ENCODE measurements around the gene SMAP1.
"Not testable (repeated sequence)": the region's sequence is repeated elsewhere in the genome, so short reads cannot be mapped to it uniquely, and the experiment has no call there.

The SMAP1 gene

GRCh38 chr6:70742462-70742861 lies 74.8 kb downstream of the SMAP1 start:
- not testable (repeated sequence) for DNase-seq

- DNase-seq, result no peak
Measured at GRCh38 chr6:70753870-70754380, 86.2 kb downstream of the SMAP1 start.

GRCh38 chr6:70758883-70759282 lies 91.2 kb downstream of the SMAP1 start:
- DNase-seq, result no peak

GRCh38 chr6:70763754-70764510 lies 96.2 kb downstream of the SMAP1 start:
- no peak for DNase-seq

- DNase-seq, result no peak
Measured at GRCh38 chr6:70764706-70765105, 97.0 kb downstream of the SMAP1 start.

GRCh38 chr6:70771351-70771750 lies 103.7 kb downstream of the SMAP1 start:
- DNase-seq, result not testable (repeated sequence)

DNA sequence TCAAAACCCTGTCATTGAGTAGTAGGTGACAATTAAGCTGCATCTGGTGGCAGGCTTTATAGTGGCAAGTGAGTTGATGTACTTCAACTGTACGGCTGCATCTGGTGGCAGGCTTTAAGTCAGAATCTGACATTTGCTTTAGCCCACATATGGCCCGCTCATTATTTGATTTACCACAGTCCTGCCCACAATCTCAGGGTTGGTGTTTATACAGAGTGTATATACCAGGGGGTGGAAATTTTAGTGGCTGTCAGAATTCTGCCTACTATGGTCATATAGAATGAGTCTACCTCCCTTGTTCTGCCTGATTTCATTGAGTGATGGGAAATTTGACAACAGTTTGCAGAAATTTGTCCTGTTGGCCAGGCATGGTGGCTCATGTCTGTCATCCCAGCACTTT lies 112.3 kb downstream of the SMAP1 start:
- DNase-seq, result no peak

DNA sequence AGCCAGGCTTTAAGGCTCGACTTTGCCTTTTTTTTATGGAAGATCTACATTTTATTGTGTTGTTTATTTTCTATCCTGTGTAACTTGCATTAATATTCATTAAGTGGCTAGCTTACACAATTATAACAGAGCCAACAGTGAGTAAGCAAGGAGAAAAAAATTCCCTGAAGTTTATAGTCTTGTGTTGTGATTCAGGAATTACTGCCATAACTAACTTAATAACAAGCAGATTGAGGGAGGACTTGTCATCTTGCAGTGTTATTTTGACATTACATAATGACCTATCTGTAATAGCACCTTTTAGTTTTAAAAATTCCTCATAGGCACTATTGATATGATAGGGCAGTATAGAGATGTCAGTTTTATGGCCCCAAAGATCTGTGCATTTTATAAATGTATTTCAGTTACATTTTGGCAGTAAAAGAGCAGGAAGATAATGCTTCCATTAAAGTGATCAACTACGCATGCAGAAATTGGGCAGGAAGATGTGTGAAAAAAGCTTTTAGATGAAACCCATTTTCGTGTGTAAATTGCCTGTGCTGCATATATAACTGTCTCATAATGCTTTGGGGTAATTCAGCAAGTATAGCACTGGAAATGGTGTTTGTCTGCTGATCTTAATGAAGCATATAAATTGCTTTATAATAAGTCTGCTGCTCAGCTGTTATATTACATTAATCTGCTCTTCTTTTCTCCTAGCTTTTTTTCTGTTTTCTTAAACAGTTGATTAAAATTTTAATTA lies 123.0 kb downstream of the SMAP1 start:
- no peak for DNase-seq

- DNase-seq, result no peak
Measured at GRCh38 chr6:70797625-70798024, 129.9 kb downstream of the SMAP1 start.

GRCh38 chr6:70806086-70806485 lies 138.4 kb downstream of the SMAP1 start:
- DNase-seq, result no peak

DNA sequence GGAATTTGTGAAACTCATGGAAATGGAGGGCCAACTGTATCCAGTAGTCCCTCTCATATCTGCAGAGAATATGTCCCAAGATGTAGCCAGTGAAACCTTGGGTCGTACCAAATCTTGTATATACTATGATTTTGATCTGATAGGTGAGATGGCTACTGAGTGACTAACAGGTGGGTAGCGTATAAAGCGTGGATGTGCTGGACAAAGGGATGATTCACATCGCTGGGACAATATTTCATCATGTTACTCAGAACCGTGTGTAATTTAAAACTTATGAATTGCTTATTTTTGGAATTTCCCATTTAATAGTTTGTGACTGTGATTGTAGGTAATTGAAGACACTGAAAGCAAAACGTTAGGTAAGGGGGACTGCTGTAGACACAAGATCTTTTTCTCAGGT lies 144.1 kb downstream of the SMAP1 start:
- no peak for DNase-seq

GRCh38 chr6:70813885-70814284 lies 146.2 kb downstream of the SMAP1 start:
- no peak for DNase-seq

DNA sequence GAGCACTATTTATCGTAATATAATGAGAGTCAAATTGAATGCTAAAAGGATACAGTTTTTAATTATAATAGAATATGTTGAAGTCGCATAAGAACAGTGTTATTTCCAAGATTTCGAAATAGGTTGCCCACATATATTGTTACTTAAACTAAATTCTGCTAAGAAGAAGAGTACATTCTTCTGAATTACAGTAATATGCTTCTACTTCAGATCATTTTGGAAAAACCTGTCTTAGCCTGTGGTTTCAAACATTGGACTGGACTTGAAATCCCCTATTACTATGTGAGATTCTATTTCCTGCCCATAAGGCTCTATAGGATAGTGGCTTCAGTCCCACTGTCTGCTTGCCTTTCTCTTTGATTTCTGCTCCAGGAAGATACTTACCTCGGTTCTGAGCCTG lies 152.0 kb downstream of the SMAP1 start:
- no peak for DNase-seq

DNA sequence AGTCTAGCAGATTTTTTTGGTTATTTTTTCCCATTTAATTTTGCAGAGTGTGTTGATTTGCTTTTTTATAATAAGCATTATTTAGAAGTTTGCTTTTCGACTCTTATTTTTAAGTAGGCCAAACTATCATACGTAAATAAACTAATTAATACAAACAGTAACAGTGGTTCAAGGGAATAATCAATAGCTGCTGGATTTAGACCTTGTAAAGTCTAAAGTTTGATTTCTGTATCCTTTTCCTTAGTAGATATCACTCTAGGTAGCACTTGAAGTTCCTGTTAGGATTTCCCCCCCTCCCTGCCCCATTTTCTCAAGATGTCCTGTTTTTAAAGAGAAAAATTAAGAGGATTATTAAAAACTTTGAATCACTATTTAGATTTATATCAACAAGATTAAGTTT lies 153.1 kb downstream of the SMAP1 start:
- no peak for DNase-seq

DNA sequence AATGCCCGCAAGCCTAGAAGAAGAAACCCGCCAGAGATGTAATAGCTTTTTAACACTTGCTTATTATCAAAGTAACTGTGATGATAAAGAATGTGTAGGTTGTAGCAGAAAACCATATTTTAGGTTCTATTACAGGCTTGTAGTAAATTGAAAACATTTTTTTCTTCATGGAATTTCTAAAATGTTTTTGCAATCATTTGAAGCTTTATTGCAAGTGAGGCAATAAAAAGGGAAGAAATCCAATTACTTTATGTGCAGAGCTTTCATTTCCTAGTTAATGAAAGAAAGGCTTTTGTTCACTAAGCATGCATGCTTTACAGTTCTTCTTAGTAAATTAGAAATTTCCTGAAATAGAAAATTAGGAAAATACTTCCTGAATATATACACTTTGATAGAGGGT lies 154.1 kb downstream of the SMAP1 start:
- no peak for DNase-seq

DNA sequence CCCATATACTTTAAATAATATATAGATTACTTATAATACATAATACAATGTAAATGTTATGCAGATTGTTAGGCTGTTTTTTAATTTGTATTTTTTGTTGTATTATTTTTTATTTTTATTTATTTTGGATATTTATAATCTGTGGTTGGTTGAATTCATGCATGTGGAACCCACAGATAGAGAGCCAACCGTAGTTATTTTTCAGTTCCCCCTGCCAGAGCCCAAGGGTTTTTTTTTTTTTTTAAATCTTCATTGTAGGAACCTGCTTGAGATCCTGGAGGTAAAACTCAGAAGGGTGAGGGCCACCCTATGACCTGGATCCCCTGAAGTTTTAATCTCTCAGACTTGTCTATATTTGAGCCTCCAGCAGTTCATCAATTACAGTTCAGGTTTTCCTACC lies 156.0 kb downstream of the SMAP1 start:
- no peak for DNase-seq

GRCh38 chr6:70831427-70831826 lies 163.7 kb downstream of the SMAP1 start:
- no peak for DNase-seq

DNA sequence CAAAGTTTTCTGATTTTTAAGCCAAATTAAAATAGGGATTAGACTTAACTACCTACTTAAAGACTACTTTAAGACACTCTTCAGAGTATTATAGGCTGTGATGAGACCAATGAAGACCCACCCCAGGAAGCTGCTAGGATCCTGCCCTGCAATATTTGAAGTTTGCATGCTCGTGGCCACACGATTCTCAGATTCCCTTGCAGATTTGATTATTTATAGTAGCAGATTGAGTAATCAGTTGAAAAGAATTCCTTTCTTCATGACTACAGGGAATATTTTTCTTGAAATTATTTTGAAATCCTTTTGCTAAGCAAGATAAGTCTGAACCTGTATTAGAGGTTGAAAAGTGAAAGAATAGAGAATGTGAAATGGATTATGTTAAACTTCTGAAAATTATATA lies 166.8 kb downstream of the SMAP1 start:
- DNase-seq, result no peak

GRCh38 chr6:70838907-70839285 lies 171.2 kb downstream of the SMAP1 start:
- DNase-seq, result no peak

DNA sequence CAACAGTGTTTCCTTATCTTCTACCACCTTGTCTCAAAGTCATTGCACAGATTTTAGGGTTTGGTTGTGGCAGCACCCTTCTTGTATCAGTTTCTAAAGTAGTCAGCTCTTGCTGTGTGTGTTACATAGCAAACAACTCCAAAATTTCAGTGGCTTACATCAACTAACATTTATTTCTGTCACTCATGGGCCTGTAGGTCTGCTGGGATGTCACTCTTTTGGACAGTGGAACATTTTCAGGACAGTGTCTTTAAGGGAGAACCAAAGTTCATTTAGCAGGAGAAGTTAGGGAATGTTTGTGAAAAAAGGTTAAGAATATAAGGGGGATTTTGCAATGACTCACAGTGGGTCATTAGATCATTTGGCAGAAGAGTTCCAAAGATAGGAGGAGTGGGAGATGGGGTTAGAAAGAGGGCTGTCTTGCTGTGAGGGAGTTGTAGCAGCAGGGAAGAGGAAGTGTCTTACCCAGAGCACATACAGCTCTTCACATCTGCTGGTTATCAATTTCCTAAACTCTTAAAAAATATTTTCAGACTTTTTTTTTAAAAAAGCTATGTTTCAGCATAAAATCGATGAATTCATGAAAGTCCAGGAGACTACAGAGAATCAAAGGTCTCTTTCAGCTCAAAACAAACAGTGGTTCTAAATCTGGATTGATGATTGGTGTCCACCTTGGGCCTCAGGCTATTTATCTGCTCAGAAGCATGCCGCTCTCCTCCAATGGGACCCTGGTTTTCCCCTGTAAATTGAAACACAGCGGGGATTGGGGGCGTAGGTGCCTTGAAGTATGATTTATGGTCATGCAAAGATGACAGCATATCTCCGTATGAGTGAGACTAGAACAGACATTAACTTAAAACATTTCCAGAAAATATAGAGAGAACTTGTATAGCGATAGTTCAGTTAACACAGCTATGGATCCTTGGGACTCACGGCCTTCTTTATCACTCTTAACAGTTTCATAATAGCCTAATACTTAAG lies 171.9 kb downstream of the SMAP1 start:
- no peak for DNase-seq

DNA sequence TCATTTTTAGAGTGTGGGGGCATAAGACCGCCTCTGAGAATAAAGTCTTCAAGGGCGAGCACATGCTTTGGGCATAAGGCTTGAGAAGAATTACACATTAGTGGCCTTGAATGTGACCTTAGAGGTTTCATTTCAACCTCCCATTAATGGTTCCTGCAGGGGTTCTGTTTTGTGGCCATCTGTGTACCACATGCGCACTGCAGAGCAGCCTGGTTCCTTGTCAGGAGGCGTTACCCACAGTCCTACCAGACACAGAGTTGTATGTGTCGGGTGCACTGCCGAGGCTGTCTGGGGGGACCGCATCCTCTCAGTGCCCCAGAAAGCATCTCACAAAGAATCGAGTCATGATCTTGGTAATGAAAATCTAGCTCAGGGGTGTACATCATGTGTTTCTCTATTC lies 173.4 kb downstream of the SMAP1 start:
- no peak for DNase-seq

DNA sequence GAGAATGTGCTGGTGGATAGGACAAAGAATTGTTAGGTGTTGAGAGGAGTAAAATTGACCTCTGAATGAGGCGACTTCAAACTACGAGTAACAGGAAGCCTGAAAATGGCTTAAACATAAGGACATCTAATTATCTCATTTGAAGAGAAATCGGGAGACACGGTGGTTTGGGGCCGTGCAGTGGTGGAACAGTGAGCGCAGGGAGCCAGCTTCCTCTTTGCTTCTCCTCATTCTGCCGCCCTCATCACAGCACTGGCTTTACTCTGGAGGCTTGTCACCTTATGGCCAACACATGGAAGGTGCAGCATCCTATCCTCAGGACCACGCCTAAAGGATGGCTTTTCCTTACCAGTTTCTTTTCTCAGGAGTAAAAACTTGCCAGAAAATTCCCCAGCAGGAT lies 174.9 kb downstream of the SMAP1 start:
- DNase-seq, result no peak

- DNase-seq, result no peak
Measured at GRCh38 chr6:70843328-70843918, 175.7 kb downstream of the SMAP1 start.

Data from left hindlimb (tissue), 1 donor.